GM12801 (cell line): ENCODE measurements around the gene GNAS-AS1.

ENCODE experiments used
- CTCF ChIP-seq: IDR thresholded peaks from one replicate; pipeline ENCODE4 v1.5.1; 2011; ENCODE audit warnings: control low read depth; ENCODE audit not compliant: insufficient read length; ENCODE audit errors: extremely low read depth

Gene GNAS-AS1

GRCh38 chr20:58868795-58869194 is 18.1 kb upstream of the GNAS-AS1 start:
- no peak for TF ChIP-seq CTCF

GRCh38 chr20:58867211-58867610 is 16.5 kb upstream of the GNAS-AS1 start:
- no peak for TF ChIP-seq CTCF

GRCh38 chr20:58865843-58866242 is 15.1 kb upstream of the GNAS-AS1 start:
- TF ChIP-seq CTCF = no peak

GRCh38 chr20:58864346-58864745 is 13.6 kb upstream of the GNAS-AS1 start:
- TF ChIP-seq CTCF = no peak

- no peak for TF ChIP-seq CTCF
These were observed 12.5 kb upstream of the GNAS-AS1 start for GRCh38 chr20:58863044-58863790.

- TF ChIP-seq CTCF = no peak
These were observed 5.0 kb upstream of the GNAS-AS1 start for GRCh38 chr20:58855506-58856389.

- TF ChIP-seq CTCF = no peak
These were observed 4.2 kb upstream of the GNAS-AS1 start for GRCh38 chr20:58854638-58855471.
